Measurements from ENCODE around the gene NUDT16L1.

- TF ChIP-seq USF2 (IDR thresholded peaks at IDR 0.05; ENCODE audit: low read length) (no peak), CTCF (IDR thresholded peaks at IDR 0.05; ENCODE audit: control extremely low read depth in 1 of 3, insufficient read depth in 1 of 3, low read depth in 1 of 3, low read length in 3 of 3) (peak in 1 of 3 experiments; percentile 22; a peak in 1 of 4 replicates), POLR2AphosphoS5 (IDR thresholded peaks at IDR 0.05; ENCODE audit: low read depth, low read length) (no peak), POLR2A (IDR thresholded peaks at IDR 0.05; ENCODE audit: control extremely low read depth in 1 of 2, low read depth in 2 of 2, low read length in 2 of 2) (no peak), NANOG (IDR thresholded peaks at IDR 0.05; ENCODE audit: insufficient read depth, low read depth, low read length, poor library complexity, severe bottlenecking) (no peak), TCF12 (IDR thresholded peaks at IDR 0.05; ENCODE audit: low read depth, low read length) (no peak), RXRA (IDR thresholded peaks at IDR 0.05; ENCODE audit: insufficient read depth, low read depth, low read length) (no peak), GABPA (IDR thresholded peaks at IDR 0.05; ENCODE audit: borderline replicate concordance, insufficient read depth, low read length) (no peak), PHF8 (conservative IDR thresholded peaks at IDR 0.05; ENCODE audit: low read depth, low read length) (no peak), HDAC2 (IDR thresholded peaks at IDR 0.05; ENCODE audit: borderline replicate concordance in 1 of 2, low read depth in 2 of 2, low read length in 2 of 2) (no peak), JUND (IDR thresholded peaks at IDR 0.05; ENCODE audit: low read length) (no peak), KDM4A (IDR thresholded peaks at IDR 0.05; ENCODE audit: low read depth, low read length, severe bottlenecking) (no peak), E2F6 (IDR thresholded peaks at IDR 0.05) (no peak)
These were observed 26.7 kb upstream of the NUDT16L1 start for GRCh38 chr16:4666537-4667202.

Measured in H1 (cell line).